OCI-LY7 (cell line): ENCODE measurements around the gene PLEKHO1. TPM values are rescaled to one million over a fixed set of nuclear protein-coding genes. Genes with fewer than 3 reads are reported as not detected.

Experiments
- BruUV-seq: library from RNA; stranded (reverse); fragments of 400-500 nt; replicated peaks from 2 replicates; lab custom pipeline; 2021; lab: Mats Ljungman, UMichigan
- CTCF ChIA-PET: fragments of 300-600 bp; sonication (Branson Sonifier 250); formaldehyde crosslinking; loops from one replicate; lab custom pipeline; 2022; ENCODE audit warnings: antibody characterized with exemption; ENCODE audit not compliant: unreplicated experiment; lab: Charles Lee
- POLR2A ChIA-PET: fragments of 300-600 bp; sonication (Branson Sonifier 250); formaldehyde crosslinking; loops from one replicate; lab custom pipeline; 2022; ENCODE audit warnings: antibody characterized with exemption; lab: Charles Lee
- DNase-seq: peaks from one replicate; pipeline ENCODE4 v3.0.0-alpha.2; 2015; ENCODE audit warnings: low spot score
- H2AFZ ChIP-seq: fragments of 200-600 bp; sonication (generic), shearing (Covaris generic); 2 replicates; pipeline ENCODE4 v1.6.1; 2014; ENCODE audit warnings: mild to moderate bottlenecking, antibody characterized with exemption, low read length, moderate library complexity
- H3K27ac ChIP-seq: fragments of 200-600 bp; sonication (generic); 2 replicates; pipeline ENCODE4 v1.5.1; 2014; ENCODE audit warnings: mixed run types, low read depth, mild to moderate bottlenecking, moderate library complexity, low read length, inconsistent platforms; ENCODE audit not compliant: poor library complexity, severe bottlenecking
- H3K36me3 ChIP-seq: fragments of 200-600 bp; sonication (generic); 2 replicates; pipeline ENCODE4 v1.6.1; 2014; ENCODE audit warnings: mild to moderate bottlenecking, antibody characterized with exemption, low read length, moderate library complexity, mixed read lengths; ENCODE audit not compliant: insufficient read depth
- H3K4me1 ChIP-seq: fragments of 200-600 bp; sonication (generic); 2 replicates; pipeline ENCODE4 v1.5.1; 2014; ENCODE audit warnings: mild to moderate bottlenecking, low read length; ENCODE audit not compliant: insufficient read depth, poor library complexity, severe bottlenecking
- H3K4me2 ChIP-seq: fragments of 200-600 bp; sonication (generic); 2 replicates; pipeline ENCODE4 v1.6.1; 2014; ENCODE audit warnings: mild to moderate bottlenecking, low read length
- H3K4me3 ChIP-seq: fragments of 200-600 bp; sonication (generic); 2 replicates; pipeline ENCODE4 v1.5.1; 2014; ENCODE audit warnings: mild to moderate bottlenecking, low read depth, low read length; ENCODE audit not compliant: poor library complexity, severe bottlenecking
- H3K79me2 ChIP-seq: fragments of 200-600 bp; sonication (generic); 2 replicates; pipeline ENCODE4 v1.6.1; 2016; ENCODE audit warnings: low read depth, mild to moderate bottlenecking, low read length, moderate library complexity, mixed read lengths; ENCODE audit not compliant: insufficient read depth
- H3K9me2 ChIP-seq: fragments of 200-600 bp; sonication (generic); 2 replicates; pipeline ENCODE4 v1.6.1; 2016; ENCODE audit warnings: mild to moderate bottlenecking, low read length, mixed read lengths; ENCODE audit not compliant: insufficient read depth
- H3K9me3 ChIP-seq: fragments of 200-600 bp; sonication (generic); 2 replicates; pipeline ENCODE4 v1.6.1; 2014; ENCODE audit warnings: mild to moderate bottlenecking, mixed run types, low read length, mixed read lengths
- H4K20me1 ChIP-seq: fragments of 200-600 bp; sonication (generic); 2 replicates; pipeline ENCODE4 v1.6.1; 2014; ENCODE audit warnings: mild to moderate bottlenecking, antibody characterized with exemption, low read length, moderate library complexity, mixed read lengths; ENCODE audit not compliant: insufficient read depth
- CTCF ChIP-seq: fragments of 200-600 bp; sonication (generic); conservative IDR thresholded peaks from 2 replicates; pipeline ENCODE4 v1.5.1; 2014; ENCODE audit warnings: mild to moderate bottlenecking, antibody characterized with exemption, low read length, moderate library complexity, mixed read lengths
- EZH2phosphoT487 ChIP-seq: fragments of 200-600 bp; sonication (generic); IDR thresholded peaks from 2 replicates; pipeline ENCODE4 v1.6.1; 2018; ENCODE audit warnings: low read depth, borderline replicate concordance, mild to moderate bottlenecking, mixed run types, antibody characterized with exemption, low read length, moderate library complexity, mixed read lengths
- intact Hi-C: fragments of 100-400 bp; cut with micrococcal nuclease; formaldehyde crosslinking; loops from one replicate; pipeline ENCODE4 v1.10.0; 2022; ENCODE audit not compliant: unreplicated experiment
- total RNA-seq, 2 experiments: library from RNA; depleted of rRNA in 1 of 2; stranded (reverse); fragments of >200 nt in 1 of 2; shearing (Covaris generic) in 1 of 2; gene quantifications; 2 replicates each; pipeline ENCODE4 v1.2.3, GENCODE V29; 2014 to 2022

PLEKHO1 gene
- total RNA-seq, 2 experiments from 2014 or later = 75.5 to 122 TPM

DNA sequence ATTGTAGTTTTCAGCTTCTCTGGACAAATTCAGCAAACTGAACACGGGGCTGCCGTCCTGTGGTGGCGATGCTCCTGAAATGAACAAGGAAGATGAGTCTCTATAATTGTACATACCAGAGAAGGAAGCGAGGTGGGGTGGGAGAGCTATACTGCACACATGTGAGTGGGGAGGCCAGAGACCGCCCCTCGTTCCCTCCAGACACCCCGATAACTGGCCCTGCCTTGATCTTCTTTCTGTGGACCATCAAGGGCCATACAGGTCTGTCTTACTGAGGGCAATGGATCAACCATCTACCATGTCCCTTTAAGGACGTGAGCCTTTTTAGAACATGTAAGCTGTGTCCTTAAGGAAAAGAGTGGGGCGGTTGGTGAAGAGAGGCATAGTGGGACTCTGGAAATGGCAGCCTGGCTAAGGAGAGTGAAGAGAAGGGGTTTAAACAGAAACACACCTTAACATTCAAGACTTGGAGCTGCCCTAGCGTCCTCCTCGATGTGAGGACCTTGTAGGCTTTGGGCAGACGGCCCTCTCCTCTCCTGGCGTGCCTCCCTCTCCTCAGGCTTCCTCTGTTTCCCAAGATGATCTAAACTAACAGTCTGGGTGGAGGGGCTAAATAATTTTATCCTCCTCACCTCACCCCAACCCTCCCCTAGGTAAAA lies 5.8 kb downstream of the PLEKHO1 start:
- DNase-seq = no peak
- peak overlapping the region; percentile 38 for H3K27ac ChIP-seq
- intact Hi-C loops = no loop called here
- peaks cover 94% of the 10 kb centered on the region for H3K36me3 ChIP-seq
- H3K4me1 ChIP-seq = peaks cover 72% of the 10 kb centered on the region
- no TSS peak for BruUV-seq
- H2AFZ ChIP-seq = no peak overlapping the region
- H3K79me2 ChIP-seq = peaks cover 40% of the 10 kb centered on the region; the same call in 1 of the 2 replicates
- H3K9me3 ChIP-seq = no peaks in the 10 kb centered on the region
- ChIA-PET CTCF (no interaction called here), POLR2A (interaction anchor here (1.1 kb wide), 1 partner anchor 82 kb away, joined by 3 read pairs; no protein-coding TSS in a partner anchor)
- no peaks in the 10 kb centered on the region for H4K20me1 ChIP-seq
- no peaks in the 10 kb centered on the region for H3K9me2 ChIP-seq
- TF ChIP-seq EZH2phosphoT487 = no peak
- no peak for TF ChIP-seq CTCF
- H3K4me3 ChIP-seq = no peak overlapping the region
- no peak overlapping the region for H3K4me2 ChIP-seq

DNA sequence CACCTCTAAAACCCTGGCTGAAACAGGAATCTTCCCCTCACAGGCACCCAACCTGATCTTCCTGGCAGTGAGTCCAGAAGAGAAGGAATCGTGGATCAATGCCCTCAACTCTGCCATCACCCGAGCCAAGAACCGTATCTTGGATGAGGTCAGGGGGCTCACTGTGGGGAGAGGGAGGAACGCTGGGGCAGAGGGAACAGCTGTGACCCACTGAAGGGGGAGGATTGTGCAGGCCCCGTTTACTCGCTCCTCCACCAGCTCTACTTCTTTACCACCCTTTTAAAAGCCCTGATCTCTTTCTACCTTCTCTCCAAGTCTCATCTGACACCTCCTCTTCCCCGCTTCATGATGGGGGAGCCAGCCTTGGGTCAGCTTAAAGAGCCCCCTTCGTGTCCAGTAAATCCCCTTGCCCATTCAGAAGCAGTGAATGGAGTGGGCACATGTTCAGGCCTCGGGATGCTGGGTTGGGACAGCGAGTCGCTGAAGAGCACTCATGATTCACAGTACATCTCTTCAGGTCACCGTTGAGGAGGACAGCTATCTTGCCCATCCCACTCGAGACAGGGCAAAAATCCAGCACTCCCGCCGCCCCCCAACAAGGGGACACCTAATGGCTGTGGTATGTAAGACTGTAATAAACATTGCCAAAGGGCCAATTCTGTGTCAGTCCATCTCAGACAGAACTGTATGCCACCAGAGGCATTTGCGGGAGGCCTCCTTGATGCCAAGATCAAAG lies 7.3 kb downstream of the PLEKHO1 start:
- TF ChIP-seq CTCF (no peak), EZH2phosphoT487 (no peak)
- Histone ChIP-seq H3K4me1 (peaks cover 78% of the 10 kb centered on the region), H4K20me1 (no peaks in the 10 kb centered on the region), H3K9me3 (no peaks in the 10 kb centered on the region), H3K36me3 (peaks cover 85% of the 10 kb centered on the region), H3K27ac (peak overlapping the region; percentile 99), H2AFZ (no peak overlapping the region), H3K4me3 (no peak overlapping the region), H3K79me2 (peaks cover 25% of the 10 kb centered on the region; the same call in 1 of the 2 replicates), H3K4me2 (no peak overlapping the region), H3K9me2 (no peaks in the 10 kb centered on the region)
- intact Hi-C loops = no loop called here
- no peak for DNase-seq
- no TSS peak for BruUV-seq
- CTCF ChIA-PET = no interaction called here
- POLR2A ChIA-PET = interaction anchor here (0.5 to 1.0 kb wide), 2 partner anchors 30 to 107 kb away, joined by 3 to 5 read pairs; no protein-coding TSS in a partner anchor
